ENCODE data around the gene PNPO. TPM values are rescaled to one million over a fixed set of nuclear protein-coding genes. Genes with fewer than 3 reads are reported as not detected.

PNPO gene
- total and polyA plus RNA-seq, 2 of the 13 experiments (the other 11 are each of a cell fraction or from before 2014, with no cell fraction given) = 47.9 to 63.3 TPM

- TF ChIP-seq SP1 (IDR thresholded peaks at IDR 0.05) (no peak), SP1 (CRISPR knock-in tag; IDR thresholded peaks at IDR 0.05) (no peak), DMAP1 (CRISPR knock-in tag; IDR thresholded peaks at IDR 0.05) (peak; percentile 75), ZNF710 (CRISPR knock-in tag; IDR thresholded peaks at IDR 0.05; ENCODE audit: borderline replicate concordance) (no peak), ZNF441 (CRISPR knock-in tag; IDR thresholded peaks at IDR 0.05; ENCODE audit: borderline replicate concordance) (peak; percentile 50; the same call in 1 of the 2 replicates), ARID5B (CRISPR knock-in tag; IDR thresholded peaks at IDR 0.05) (peak; percentile 38; the same call in 1 of the 2 replicates), MYC (CRISPR knock-in tag; IDR thresholded peaks at IDR 0.05; ENCODE audit: borderline replicate concordance) (peak; percentile 80; the same call in 1 of the 2 replicates), CREBL2 (CRISPR knock-in tag; IDR thresholded peaks at IDR 0.05; ENCODE audit: borderline replicate concordance) (0 out of 2 replicates have a peak, but pooled peaks have one; percentile 90), FOXA3 (CRISPR knock-in tag; IDR thresholded peaks at IDR 0.05) (no peak; the same call in none of the 2 replicates), ZNF800 (CRISPR knock-in tag; IDR thresholded peaks at IDR 0.05) (no peak), ZNF775 (CRISPR knock-in tag; IDR thresholded peaks at IDR 0.05; ENCODE audit: borderline replicate concordance) (no peak), HMG20B (CRISPR knock-in tag; conservative IDR thresholded peaks at IDR 0.05) (0 out of 2 replicates have a peak, but pooled peaks have one; percentile 14), SP5 (CRISPR knock-in tag; IDR thresholded peaks at IDR 0.05; ENCODE audit: borderline replicate concordance, low read depth) (no peak), ZNF501 (CRISPR knock-in tag; IDR thresholded peaks at IDR 0.05) (peak; percentile 96), AHR (CRISPR knock-in tag; IDR thresholded peaks at IDR 0.05) (peak; percentile 90), CREB1 (IDR thresholded peaks at IDR 0.05) (no peak), CREB1 (CRISPR knock-in tag; IDR thresholded peaks at IDR 0.05) (no peak)
- TF ChIP-seq, protein P1, sequence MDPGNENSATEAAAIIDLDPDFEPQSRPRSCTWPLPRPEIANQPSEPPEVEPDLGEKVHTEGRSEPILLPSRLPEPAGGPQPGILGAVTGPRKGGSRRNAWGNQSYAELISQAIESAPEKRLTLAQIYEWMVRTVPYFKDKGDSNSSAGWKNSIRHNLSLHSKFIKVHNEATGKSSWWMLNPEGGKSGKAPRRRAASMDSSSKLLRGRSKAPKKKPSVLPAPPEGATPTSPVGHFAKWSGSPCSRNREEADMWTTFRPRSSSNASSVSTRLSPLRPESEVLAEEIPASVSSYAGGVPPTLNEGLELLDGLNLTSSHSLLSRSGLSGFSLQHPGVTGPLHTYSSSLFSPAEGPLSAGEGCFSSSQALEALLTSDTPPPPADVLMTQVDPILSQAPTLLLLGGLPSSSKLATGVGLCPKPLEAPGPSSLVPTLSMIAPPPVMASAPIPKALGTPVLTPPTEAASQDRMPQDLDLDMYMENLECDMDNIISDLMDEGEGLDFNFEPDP (CRISPR knock-in tag; conservative IDR thresholded peaks at IDR 0.05) = peak; percentile 93
- TF ChIP-seq, protein P2, sequence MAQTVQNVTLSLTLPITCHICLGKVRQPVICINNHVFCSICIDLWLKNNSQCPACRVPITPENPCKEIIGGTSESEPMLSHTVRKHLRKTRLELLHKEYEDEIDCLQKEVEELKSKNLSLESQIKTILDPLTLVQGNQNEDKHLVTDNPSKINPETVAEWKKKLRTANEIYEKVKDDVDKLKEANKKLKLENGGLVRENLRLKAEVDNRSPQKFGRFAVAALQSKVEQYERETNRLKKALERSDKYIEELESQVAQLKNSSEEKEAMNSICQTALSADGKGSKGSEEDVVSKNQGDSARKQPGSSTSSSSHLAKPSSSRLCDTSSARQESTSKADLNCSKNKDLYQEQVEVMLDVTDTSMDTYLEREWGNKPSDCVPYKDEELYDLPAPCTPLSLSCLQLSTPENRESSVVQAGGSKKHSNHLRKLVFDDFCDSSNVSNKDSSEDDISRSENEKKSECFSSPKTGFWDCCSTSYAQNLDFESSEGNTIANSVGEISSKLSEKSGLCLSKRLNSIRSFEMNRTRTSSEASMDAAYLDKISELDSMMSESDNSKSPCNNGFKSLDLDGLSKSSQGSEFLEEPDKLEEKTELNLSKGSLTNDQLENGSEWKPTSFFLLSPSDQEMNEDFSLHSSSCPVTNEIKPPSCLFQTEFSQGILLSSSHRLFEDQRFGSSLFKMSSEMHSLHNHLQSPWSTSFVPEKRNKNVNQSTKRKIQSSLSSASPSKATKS (CRISPR knock-in tag; IDR thresholded peaks at IDR 0.05) = no peak
Observed at GRCh38 chr17:47895347-47895855, 46.0 kb upstream of the PNPO start (continued).
